Endothelial cell of umbilical vein (primary cell): ENCODE data around the gene MLEC. TPM values are rescaled to one million over a fixed set of nuclear protein-coding genes. Genes with fewer than 3 reads are reported as not detected.

Experiments
- BruUV-seq: library from RNA; stranded (reverse); fragments of 400-500 nt; replicated peaks from 2 replicates; lab custom pipeline; 2021; lab: Mats Ljungman, UMichigan
- CTCF ChIA-PET: fragments of 300-600, 350-600 bp; sonication (Branson Sonifier 250); formaldehyde crosslinking; loops from one replicate; lab custom pipeline; 2021; ENCODE audit warnings: antibody characterized with exemption, inconsistent platforms; lab: Charles Lee
- POLR2A ChIA-PET: fragments of 300-600, 350-600 bp; sonication (Branson Sonifier 250); formaldehyde crosslinking; loops from one replicate; lab custom pipeline; 2021; ENCODE audit warnings: antibody characterized with exemption, inconsistent platforms; lab: Charles Lee
- DNase-seq: peaks from one replicate; pipeline ENCODE4 v3.0.0-alpha.2; 2011; ENCODE audit warnings: low read depth, low spot score
- FAIRE-seq: peaks from 2 replicates; lab custom pipeline; 2011; peaks lifted over from hg19 to GRCh38; lab: Jason Lieb, UNC
- H2AFZ ChIP-seq: 2 replicates; pipeline ENCODE4 v1.6.0; 2012; ENCODE audit warnings: low read depth, low read length, control low read depth, inconsistent platforms
- H3K27ac ChIP-seq: 2 replicates; pipeline ENCODE4 v1.5.1; 2011; ENCODE audit warnings: low read depth, mild to moderate bottlenecking, control low read depth, low read length, moderate library complexity; ENCODE audit not compliant: insufficient read depth
- H3K27me3 ChIP-seq, 2 experiments: 2 replicates each; pipeline versions ENCODE4 v1.6.0 to v1.6.1; 2011; ENCODE audit warnings: low read length in 2 of 2, mixed read lengths in 1 of 2; ENCODE audit not compliant: control insufficient read depth in 2 of 2, insufficient read depth in 2 of 2
- H3K36me3 ChIP-seq, 2 experiments: 2 replicates in 1 of 2; 3 replicates in 1 of 2; pipeline ENCODE4 v1.5.1; 2011; ENCODE audit warnings: low read length in 2 of 2, mild to moderate bottlenecking in 1 of 2, moderate library complexity in 1 of 2; ENCODE audit not compliant: control insufficient read depth in 2 of 2, insufficient read depth in 2 of 2; ENCODE audit errors: extremely low read depth in 1 of 2
- H3K4me1 ChIP-seq: 3 replicates; pipeline ENCODE4 v1.5.1; 2011; ENCODE audit warnings: mild to moderate bottlenecking, low read length; ENCODE audit not compliant: control insufficient read depth, insufficient read depth; ENCODE audit errors: extremely low read depth
- H3K4me2 ChIP-seq: 2 replicates; pipeline ENCODE4 v1.6.1; 2011; ENCODE audit warnings: low read length, control low read depth, mixed read lengths; ENCODE audit not compliant: insufficient read depth
- H3K4me3 ChIP-seq, 3 experiments: fragments of 200-600 bp in 1 of 3; sonication (generic), shearing (Covaris generic) in 1 of 3; replicated peaks in 1 of 3; 2 replicates each; pipeline ENCODE4 v1.5.1; 2011 to 2016; ENCODE audit warnings: control low read depth in 3 of 3, low read length in 3 of 3, mild to moderate bottlenecking in 2 of 3, inconsistent platforms in 1 of 3, low read depth in 1 of 3, moderate library complexity in 1 of 3; ENCODE audit not compliant: insufficient read depth in 1 of 3
- H3K79me2 ChIP-seq: 2 replicates; pipeline ENCODE4 v1.6.0; 2012; ENCODE audit warnings: low read length, inconsistent platforms; ENCODE audit not compliant: control insufficient read depth, insufficient read depth
- H3K9ac ChIP-seq: replicated peaks from 2 replicates; pipeline ENCODE3; 2011; ENCODE audit warnings: low read length, control low read depth; ENCODE audit not compliant: insufficient read depth; ENCODE audit errors: extremely low read depth
- H3K9me1 ChIP-seq: replicated peaks from 3 replicates; pipeline ENCODE4 v1.6.0; 2011; ENCODE audit warnings: mild to moderate bottlenecking, low read length; ENCODE audit not compliant: control insufficient read depth, insufficient read depth; ENCODE audit errors: extremely low read depth
- H3K9me3 ChIP-seq: replicated peaks from 2 replicates; pipeline ENCODE4 v1.5.1; 2012; ENCODE audit warnings: low read length, inconsistent platforms; ENCODE audit not compliant: control insufficient read depth, insufficient read depth
- H4K20me1 ChIP-seq: replicated peaks from 2 replicates; pipeline ENCODE3; 2011; ENCODE audit warnings: mild to moderate bottlenecking, low read length; ENCODE audit not compliant: control insufficient read depth, insufficient read depth; ENCODE audit errors: extremely low read depth
- CTCF ChIP-seq, 2 donors: IDR thresholded peaks; 1 replicate in 1 of 2; 2 replicates in 1 of 2; pipeline ENCODE4 v1.5.1; 2011; ENCODE audit warnings: low read length in 2 of 2, mild to moderate bottlenecking in 2 of 2, moderate library complexity in 2 of 2, control low read depth in 1 of 2, inconsistent platforms in 1 of 2, low read depth in 1 of 2; ENCODE audit not compliant: insufficient read depth in 1 of 2; ENCODE audit errors: extremely low read depth in 1 of 2
- EZH2 ChIP-seq: IDR thresholded peaks from 2 replicates; pipeline ENCODE4 v1.6.1; 2012; ENCODE audit warnings: borderline replicate concordance, low read depth, mild to moderate bottlenecking, moderate library complexity, low read length, inconsistent platforms; ENCODE audit not compliant: severe bottlenecking
- FOS ChIP-seq: IDR thresholded peaks from 2 replicates; pipeline ENCODE4 v1.6.1; 2011; ENCODE audit warnings: mild to moderate bottlenecking, low read length, moderate library complexity, borderline replicate concordance; ENCODE audit not compliant: insufficient read depth
- GATA2 ChIP-seq: IDR thresholded peaks from 2 replicates; pipeline ENCODE4 v1.7.0; 2011; ENCODE audit warnings: low read depth, mild to moderate bottlenecking, moderate library complexity, mixed read lengths, low read length; ENCODE audit not compliant: insufficient read length, insufficient read depth
- JUN ChIP-seq: IDR thresholded peaks from 2 replicates; pipeline ENCODE4 v1.6.1; 2011; ENCODE audit warnings: borderline replicate concordance, low read depth; ENCODE audit not compliant: insufficient read length, insufficient read depth
- MYC ChIP-seq: IDR thresholded peaks from one replicate; pipeline ENCODE4 v1.6.1; 2011; ENCODE audit warnings: mild to moderate bottlenecking, low read depth, low read length
- POLR2A ChIP-seq: IDR thresholded peaks from 2 replicates; pipeline ENCODE4 v1.6.1; 2012; ENCODE audit warnings: low read depth, mild to moderate bottlenecking, control low read depth, low read length
- POLR2AphosphoS5 ChIP-seq: IDR thresholded peaks from 2 replicates; pipeline ENCODE4 v1.6.1; 2012; ENCODE audit warnings: low read depth, mild to moderate bottlenecking, control low read depth, low read length, moderate library complexity; ENCODE audit not compliant: insufficient read depth
- dilution Hi-C: fragments of 300-500 bp; cut with MboI; formaldehyde crosslinking; loops from one replicate; pipeline ENCODE4 v1.15.0; 2019; ENCODE audit warnings: low sequenced_read_pairs; ENCODE audit not compliant: extremely low pct_ligation_motif_present
- intact Hi-C: fragments of 100-400 bp; cut with micrococcal nuclease; formaldehyde crosslinking; loops from one replicate; pipeline ENCODE4 v1.10.0; 2022
- polyA plus RNA-seq, 4 experiments: library from polyadenylated mRNA; depleted of rRNA in 3 of 4; stranded (reverse) in 3 of 4; unstranded in 1 of 4; fragments of >200 nt; gene quantifications; 2 replicates each; pipeline versions ENCODE4 v1.2.1 to v1.2.3, GENCODE V29; 2011 to 2012; ENCODE audit warnings: missing spikeins in 1 of 4
- total RNA-seq: library from RNA; stranded (reverse); gene quantifications from 2 replicates; pipeline ENCODE4 v1.2.3, GENCODE V29; 2021
- TF ChIP-seq, protein P1 (sequence below): IDR thresholded peaks from 2 replicates; pipeline ENCODE4 v1.6.1; 2011; ENCODE audit not compliant: insufficient read depth, insufficient read length

Gene MLEC
- total and polyA plus RNA-seq, 2 donors (not counting 3 experiments of a cell fraction or from before 2014, with no cell fraction given), result 28.4 to 144 TPM

DNA sequence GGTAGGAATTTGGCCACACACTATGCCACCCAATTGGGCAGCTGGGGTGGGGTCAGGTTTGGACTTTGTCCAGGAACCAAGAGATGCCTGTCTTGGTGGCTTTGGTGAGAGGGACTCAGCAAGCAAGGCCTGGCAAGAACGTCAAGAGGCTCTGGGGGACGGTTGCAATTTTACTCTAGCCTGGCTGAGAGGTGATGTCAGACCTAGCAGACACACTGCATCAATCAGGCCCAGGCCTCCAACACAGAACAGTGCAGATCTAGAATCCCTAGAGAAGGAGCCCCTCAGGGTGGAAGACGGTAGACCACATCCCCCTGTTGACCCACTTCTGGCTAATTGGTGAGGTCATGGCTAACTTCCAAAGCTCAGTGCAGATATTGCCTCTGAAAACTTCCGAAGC, 21.7 kb downstream of the MLEC start:
- Histone ChIP-seq H3K9me1 (no peaks in the 10 kb centered on the region), H3K36me3 (no peaks in the 10 kb centered on the region), H3K4me3 (no peak overlapping the region), H2AFZ (no peak overlapping the region), H3K9me3 (no peaks in the 10 kb centered on the region), H3K4me2 (no peak overlapping the region), H4K20me1 (no peaks in the 10 kb centered on the region), H3K27ac (no peak overlapping the region), H3K79me2 (peaks cover 15% of the 10 kb centered on the region), H3K4me1 (peaks cover 13% of the 10 kb centered on the region), H3K9ac (no peak overlapping the region), H3K27me3 (no peaks in the 10 kb centered on the region)
- dilution Hi-C loops (no loop called here), intact Hi-C loops (no loop called here)
- CTCF ChIA-PET, result interaction anchor here (5.5 kb wide), 1 partner anchor 60 kb away, joined by 63 read pairs; no protein-coding TSS in a partner anchor
- no peak for DNase-seq
- no peak for TF ChIP-seq JUN
- TF ChIP-seq EZH2, result no peak
- no peak for TF ChIP-seq POLR2A
- TF ChIP-seq POLR2AphosphoS5, result no peak
- no peak for TF ChIP-seq FOS
- no peak for TF ChIP-seq GATA2
- TF ChIP-seq, protein P1, sequence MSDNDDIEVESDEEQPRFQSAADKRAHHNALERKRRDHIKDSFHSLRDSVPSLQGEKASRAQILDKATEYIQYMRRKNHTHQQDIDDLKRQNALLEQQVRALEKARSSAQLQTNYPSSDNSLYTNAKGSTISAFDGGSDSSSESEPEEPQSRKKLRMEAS, result no peak
- no peak for TF ChIP-seq MYC
- TF ChIP-seq CTCF (IDR thresholded peaks at IDR 0.05; ENCODE audit: extremely low read depth in 1 of 2, insufficient read depth in 1 of 2, low read depth in 1 of 2, low read length in 2 of 2), result no peak
- no TSS peak for BruUV-seq
- POLR2A ChIA-PET, result no interaction called here
- FAIRE-seq, result no peak
